HepG2 (cell line): ENCODE results near the gene NAP1L1. TPM values are rescaled to one million over a fixed set of nuclear protein-coding genes. Genes with fewer than 3 reads are reported as not detected.

Source experiments
- AGO2 ChIP-seq: fragments of 200-400 bp; formaldehyde crosslinking; optimal IDR thresholded peaks from 2 replicates; pipeline ENCODE3; 2017; ENCODE audit warnings: mild to moderate bottlenecking, low read depth, low read length, moderate library complexity
- ARID5B ChIP-seq: IDR thresholded peaks from 2 replicates; pipeline ENCODE4 v1.4.0; 2020; ENCODE audit warnings: mild to moderate bottlenecking, missing genetic modification reagents
- EEA1 ChIP-seq: sonication (generic); formaldehyde crosslinking; IDR thresholded peaks from 2 replicates; pipeline ENCODE4 v1.5.1; 2020; ENCODE audit warnings: mild to moderate bottlenecking, missing genetic modification reagents, borderline replicate concordance
- EHMT2 ChIP-seq: fragments of 200-600 bp; sonication (generic); IDR thresholded peaks from 2 replicates; pipeline ENCODE4 v1.7.0; 2017; ENCODE audit warnings: antibody characterized with exemption, low read depth, low read length, borderline replicate concordance
- HNF4G ChIP-seq, 2 experiments: sonication (generic) in 1 of 2; formaldehyde crosslinking in 1 of 2; IDR thresholded peaks; 2 replicates each; pipeline versions ENCODE4 v1.4.0 to v1.6.1; 2011 to 2020; ENCODE audit warnings: borderline replicate concordance in 2 of 2, low read depth in 2 of 2, mild to moderate bottlenecking in 2 of 2, low read length in 1 of 2, missing genetic modification reagents in 1 of 2, moderate library complexity in 1 of 2
- HOXA9 ChIP-seq: sonication (generic); formaldehyde crosslinking; IDR thresholded peaks from 2 replicates; pipeline ENCODE4 v1.8.1; 2022; ENCODE audit warnings: missing genetic modification reagents, mild to moderate bottlenecking, moderate library complexity, borderline replicate concordance
- PCBP2 ChIP-seq: fragments of 200-400 bp; formaldehyde crosslinking; optimal IDR thresholded peaks from 2 replicates; pipeline ENCODE3; 2018; ENCODE audit warnings: low read length, low read depth; ENCODE audit not compliant: poor library complexity, severe bottlenecking
- SIX4 ChIP-seq: sonication (generic); formaldehyde crosslinking; IDR thresholded peaks from 2 replicates; pipeline ENCODE4 v1.4.0; 2020; ENCODE audit warnings: missing genetic modification reagents
- SMC3 ChIP-seq: IDR thresholded peaks from 2 replicates; pipeline ENCODE4 v1.6.1; 2011; ENCODE audit warnings: low read length, improper control_type of control experiment
- TBX2 ChIP-seq: sonication (generic); formaldehyde crosslinking; IDR thresholded peaks from 2 replicates; pipeline ENCODE4 v1.5.0; 2020; ENCODE audit warnings: missing genetic modification reagents, mild to moderate bottlenecking, borderline replicate concordance
- THYN1 ChIP-seq: sonication (generic); formaldehyde crosslinking; IDR thresholded peaks from 2 replicates; pipeline ENCODE4 v1.8.1; 2023; ENCODE audit warnings: low read depth, mild to moderate bottlenecking, moderate library complexity, missing genetic modification reagents, borderline replicate concordance
- TMF1 ChIP-seq: sonication (generic); formaldehyde crosslinking; IDR thresholded peaks from 2 replicates; pipeline ENCODE4 v1.8.1; 2022; ENCODE audit warnings: low read depth, missing genetic modification reagents
- TRIM22 ChIP-seq: fragments of 450-650 bp; IDR thresholded peaks from 2 replicates; pipeline ENCODE4 v1.6.1; 2017
- TRIM24 ChIP-seq: sonication (generic); formaldehyde crosslinking; IDR thresholded peaks from 2 replicates; pipeline ENCODE4 v1.8.0; 2022; ENCODE audit warnings: mild to moderate bottlenecking, missing genetic modification reagents
- ZBTB33 ChIP-seq: sonication (generic); formaldehyde crosslinking; IDR thresholded peaks from 2 replicates; pipeline ENCODE4 v1.4.0; 2020; ENCODE audit warnings: missing genetic modification reagents
- ZNF10 ChIP-seq: sonication (generic); formaldehyde crosslinking; IDR thresholded peaks from 2 replicates; pipeline ENCODE4 v1.4.0; 2020; ENCODE audit warnings: mild to moderate bottlenecking, low read depth, missing genetic modification reagents, borderline replicate concordance
- ZNF274 ChIP-seq: sonication (generic); formaldehyde crosslinking; IDR thresholded peaks from 2 replicates; pipeline ENCODE4 v1.5.1; 2020; ENCODE audit warnings: mild to moderate bottlenecking, missing genetic modification reagents
- ZNF296 ChIP-seq: sonication (generic); formaldehyde crosslinking; conservative IDR thresholded peaks from 2 replicates; pipeline ENCODE4 v1.5.0; 2020; ENCODE audit warnings: mild to moderate bottlenecking, missing genetic modification reagents
- ZNF550 ChIP-seq: sonication (generic); formaldehyde crosslinking; IDR thresholded peaks from 2 replicates; pipeline ENCODE4 v1.4.0; 2020; ENCODE audit warnings: mild to moderate bottlenecking, missing genetic modification reagents, borderline replicate concordance
- ZNF558 ChIP-seq: sonication (generic); formaldehyde crosslinking; IDR thresholded peaks from 2 replicates; pipeline ENCODE4 v1.9.0; 2022; ENCODE audit warnings: mild to moderate bottlenecking, missing genetic modification reagents, borderline replicate concordance
- ZNF75D ChIP-seq: sonication (generic); formaldehyde crosslinking; IDR thresholded peaks from 2 replicates; pipeline ENCODE4 v1.8.1; 2023; ENCODE audit warnings: missing genetic modification reagents, mild to moderate bottlenecking, borderline replicate concordance
- polyA plus RNA-seq, 8 experiments: library from polyadenylated mRNA; depleted of rRNA in 3 of 8; stranded (reverse) in 7 of 8; unstranded in 1 of 8; fragments of >200 nt; fragmentation: Illumina TruSeq in 4 of 8; extraction: Trizol in 4 of 8; gene quantifications; 2 replicates each; pipeline versions ENCODE4 v1.2.1 to v1.2.3, GENCODE V29; 2011 to 2016; ENCODE audit warnings: low read depth in 4 of 8, missing spikeins in 1 of 8, mixed read lengths in 1 of 8; ENCODE audit not compliant: insufficient read depth in 1 of 8
- total RNA-seq, 5 experiments: library from RNA; depleted of rRNA; stranded (reverse); fragments of >200 nt; fragmentation: Illumina TruSeq; extraction: Trizol; gene quantifications; 2 replicates each; pipeline ENCODE4 v1.2.3, GENCODE V29; 2016; ENCODE audit warnings: low read depth in 1 of 5

Gene NAP1L1
- total and polyA plus RNA-seq, 2 of the 13 experiments (the other 11 are each of a cell fraction or from before 2014, with no cell fraction given) = 207 to 309 TPM

DNA sequence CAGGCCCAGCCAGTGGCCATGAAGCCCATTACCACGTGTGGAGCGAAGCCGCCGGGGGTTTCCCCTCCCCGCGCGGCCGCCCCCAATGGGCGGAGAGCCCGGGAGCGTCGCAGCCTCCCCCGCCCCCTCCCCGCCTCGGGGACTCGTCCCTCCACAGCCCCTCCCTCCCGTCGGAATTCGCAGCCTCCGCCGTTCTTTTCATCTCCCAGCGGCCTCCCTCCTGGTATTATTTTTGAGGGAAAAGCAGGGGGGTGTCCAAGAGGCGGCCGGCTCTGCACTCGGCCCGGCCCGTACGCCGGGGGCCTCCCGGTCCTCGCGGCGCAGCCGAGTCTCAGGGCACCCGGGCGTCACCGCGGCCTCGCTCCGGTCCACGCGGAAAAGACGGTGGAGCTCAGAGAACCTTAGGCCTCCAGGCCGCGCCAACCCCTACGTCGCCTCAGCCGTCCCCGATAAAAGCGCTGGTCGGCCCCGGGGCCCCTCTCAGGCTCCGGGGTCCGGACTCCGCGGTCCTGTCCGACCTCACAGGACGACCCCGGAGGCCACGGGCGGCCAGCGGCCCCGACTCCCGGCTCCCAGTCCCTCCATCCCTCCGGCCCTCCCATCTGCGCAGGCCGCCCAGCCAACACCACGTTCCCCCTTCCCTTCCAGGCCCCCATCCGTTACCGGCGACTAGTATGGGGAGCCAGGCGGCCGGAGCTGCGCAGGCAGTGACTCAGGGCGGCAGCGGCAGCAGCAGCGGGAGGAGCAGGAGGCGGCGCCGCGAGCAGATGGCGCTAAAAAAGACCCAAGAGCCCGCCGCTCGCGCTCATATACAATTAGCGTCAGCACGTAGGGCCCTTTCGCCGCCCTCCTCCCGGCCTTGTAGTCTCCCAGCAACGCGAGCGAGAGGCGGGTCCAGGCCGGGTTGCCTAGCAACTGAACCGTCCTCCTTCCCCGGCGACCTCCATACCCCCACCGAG, at the start of gene NAP1L1 (continued):
- 0 out of 2 replicates have a peak, but pooled peaks have one; percentile 19 for TF ChIP-seq ARID5B
- peak; percentile 46; the same call in 1 of the 2 replicates for TF ChIP-seq HOXA9 (CRISPR knock-in tag)
- no peak for TF ChIP-seq ZNF10
- TF ChIP-seq TBX2 (CRISPR knock-in tag) = peak; percentile 51
- TF ChIP-seq ZNF274 (CRISPR knock-in tag) = 0 out of 2 replicates have a peak, but pooled peaks have one; percentile 59
- peak; percentile 51; the same call in 1 of the 2 replicates for TF ChIP-seq ZNF558 (CRISPR knock-in tag)
- TF ChIP-seq HNF4G (IDR thresholded peaks at IDR 0.05; ENCODE audit: borderline replicate concordance, low read depth, low read length) = no peak
- no peak for TF ChIP-seq HNF4G (CRISPR knock-in tag; IDR thresholded peaks at IDR 0.05; ENCODE audit: borderline replicate concordance, low read depth)
- no peak for TF ChIP-seq TMF1 (CRISPR knock-in tag)
- TF ChIP-seq TRIM22 = no peak
- TF ChIP-seq AGO2 = peak; percentile 91
- no peak for TF ChIP-seq ZNF550 (CRISPR knock-in tag)
- TF ChIP-seq SMC3 = no peak
- TF ChIP-seq ZNF296 (CRISPR knock-in tag) = no peak
- TF ChIP-seq SIX4 (CRISPR knock-in tag) = no peak
- no peak for TF ChIP-seq PCBP2
- TF ChIP-seq ZBTB33 (CRISPR knock-in tag) = no peak
- TF ChIP-seq EEA1 = 0 out of 2 replicates have a peak, but pooled peaks have one; percentile 17
- no peak for TF ChIP-seq ZNF75D (CRISPR knock-in tag)
- TF ChIP-seq TRIM24 (CRISPR knock-in tag) = no peak
- no peak for TF ChIP-seq EHMT2
- TF ChIP-seq THYN1 (CRISPR knock-in tag) = no peak
